HL-60 (cell line): ENCODE results near the gene TNXB.

Source experiments
- DNase-seq, 2 experiments: peaks; one replicate each; pipeline ENCODE4 v3.0.0-alpha.2; 2010 to 2020; ENCODE audit warnings: low read depth in 1 of 2, low spot score in 1 of 2
- H3K27ac ChIP-seq: fragments of 250-450 bp; sonication (Bioruptor Pico); replicated peaks from 2 replicates; pipeline ENCODE4 v1.5.1; 2020; ENCODE audit warnings: mild to moderate bottlenecking, moderate library complexity
- H3K27me3 ChIP-seq: fragments of 250-450 bp; sonication (Bioruptor Pico); 2 replicates; pipeline ENCODE4 v1.5.1; 2021; ENCODE audit warnings: mild to moderate bottlenecking, moderate library complexity; ENCODE audit not compliant: insufficient read depth, poor library complexity, severe bottlenecking
- H3K4me3 ChIP-seq: replicated peaks from 2 replicates; pipeline ENCODE4 v1.5.1; 2011; ENCODE audit warnings: mild to moderate bottlenecking, control low read depth, low read length; ENCODE audit not compliant: insufficient read depth
- CTCF ChIP-seq: IDR thresholded peaks from one replicate; pipeline ENCODE4 v1.5.1; 2011; ENCODE audit warnings: low read length, control low read depth, inconsistent platforms; ENCODE audit not compliant: insufficient read depth
- GABPA ChIP-seq: IDR thresholded peaks from 2 replicates; pipeline ENCODE4 v1.6.1; 2012; ENCODE audit warnings: low read depth
- POLR2AphosphoS5 ChIP-seq: IDR thresholded peaks from 2 replicates; pipeline ENCODE4 v1.6.1; 2012; ENCODE audit warnings: low read depth
- REST ChIP-seq: IDR thresholded peaks from 2 replicates; pipeline ENCODE4 v1.6.1; 2012; ENCODE audit warnings: low read depth; ENCODE audit not compliant: insufficient replicate concordance
- SPI1 ChIP-seq: IDR thresholded peaks from 2 replicates; pipeline ENCODE4 v1.6.1; 2012; ENCODE audit warnings: low read depth, mild to moderate bottlenecking, borderline replicate concordance

Gene TNXB

GRCh38 chr6:32083812-32084768 is 25.0 kb downstream of the TNXB start:
- peaks cover 38% of the 10 kb centered on the region for H3K27me3 ChIP-seq
- no peak for DNase-seq
- no peak overlapping the region for H3K27ac ChIP-seq
- no peak overlapping the region for H3K4me3 ChIP-seq
- TF ChIP-seq GABPA (no peak), CTCF (no peak), SPI1 (no peak), POLR2AphosphoS5 (no peak), REST (no peak)

GRCh38 chr6:32082935-32083334 is 26.2 kb downstream of the TNXB start:
- TF ChIP-seq CTCF = no peak
- no peak for TF ChIP-seq SPI1
- TF ChIP-seq GABPA = no peak
- TF ChIP-seq REST = no peak
- no peak for TF ChIP-seq POLR2AphosphoS5
- DNase-seq = no peak
- Histone ChIP-seq H3K27me3 (peaks cover 27% of the 10 kb centered on the region), H3K4me3 (no peak overlapping the region), H3K27ac (no peak overlapping the region)

GRCh38 chr6:32082478-32082877 is 26.7 kb downstream of the TNXB start:
- TF ChIP-seq CTCF = no peak
- TF ChIP-seq REST = no peak
- TF ChIP-seq POLR2AphosphoS5 = no peak
- TF ChIP-seq GABPA = no peak
- TF ChIP-seq SPI1 = no peak
- H3K27me3 ChIP-seq = peaks cover 26% of the 10 kb centered on the region
- no peak for DNase-seq
- no peak overlapping the region for H3K27ac ChIP-seq
- H3K4me3 ChIP-seq = no peak overlapping the region
